Measurements from ENCODE around the gene EIF4B.

DNA sequence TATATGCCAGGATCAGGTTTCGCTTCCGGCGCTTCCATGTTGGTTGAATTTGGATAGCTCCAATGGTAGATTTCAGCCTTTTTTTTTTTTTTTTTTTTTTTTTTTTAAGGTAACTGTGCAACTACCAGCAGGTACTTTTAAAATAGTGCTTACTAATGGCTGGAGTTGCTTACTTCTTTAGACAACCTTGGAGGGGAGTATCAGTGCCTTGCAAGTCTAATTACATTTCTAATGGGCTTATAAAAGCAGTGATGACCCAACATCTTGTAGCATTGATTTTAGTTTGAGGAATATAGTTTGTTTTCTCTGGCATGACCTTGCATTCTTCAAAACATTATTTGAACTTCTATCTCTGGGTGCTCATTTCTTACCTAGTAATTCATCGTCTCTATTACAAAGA is 1.1 kb downstream of the EIF4B start:
- TF ChIP-seq, protein P1, sequence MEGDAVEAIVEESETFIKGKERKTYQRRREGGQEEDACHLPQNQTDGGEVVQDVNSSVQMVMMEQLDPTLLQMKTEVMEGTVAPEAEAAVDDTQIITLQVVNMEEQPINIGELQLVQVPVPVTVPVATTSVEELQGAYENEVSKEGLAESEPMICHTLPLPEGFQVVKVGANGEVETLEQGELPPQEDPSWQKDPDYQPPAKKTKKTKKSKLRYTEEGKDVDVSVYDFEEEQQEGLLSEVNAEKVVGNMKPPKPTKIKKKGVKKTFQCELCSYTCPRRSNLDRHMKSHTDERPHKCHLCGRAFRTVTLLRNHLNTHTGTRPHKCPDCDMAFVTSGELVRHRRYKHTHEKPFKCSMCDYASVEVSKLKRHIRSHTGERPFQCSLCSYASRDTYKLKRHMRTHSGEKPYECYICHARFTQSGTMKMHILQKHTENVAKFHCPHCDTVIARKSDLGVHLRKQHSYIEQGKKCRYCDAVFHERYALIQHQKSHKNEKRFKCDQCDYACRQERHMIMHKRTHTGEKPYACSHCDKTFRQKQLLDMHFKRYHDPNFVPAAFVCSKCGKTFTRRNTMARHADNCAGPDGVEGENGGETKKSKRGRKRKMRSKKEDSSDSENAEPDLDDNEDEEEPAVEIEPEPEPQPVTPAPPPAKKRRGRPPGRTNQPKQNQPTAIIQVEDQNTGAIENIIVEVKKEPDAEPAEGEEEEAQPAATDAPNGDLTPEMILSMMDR (IDR thresholded peaks at IDR 0.05 in 4 of 5, conservative IDR thresholded peaks at IDR 0.05 in 1 of 5), result no peak
- no peak for TF ChIP-seq POLR2A (IDR thresholded peaks at IDR 0.05)

Measured in gastrocnemius medialis (tissue), 4 donors.